ENCODE results near the gene ZNF136.

ZNF136 gene

DNA sequence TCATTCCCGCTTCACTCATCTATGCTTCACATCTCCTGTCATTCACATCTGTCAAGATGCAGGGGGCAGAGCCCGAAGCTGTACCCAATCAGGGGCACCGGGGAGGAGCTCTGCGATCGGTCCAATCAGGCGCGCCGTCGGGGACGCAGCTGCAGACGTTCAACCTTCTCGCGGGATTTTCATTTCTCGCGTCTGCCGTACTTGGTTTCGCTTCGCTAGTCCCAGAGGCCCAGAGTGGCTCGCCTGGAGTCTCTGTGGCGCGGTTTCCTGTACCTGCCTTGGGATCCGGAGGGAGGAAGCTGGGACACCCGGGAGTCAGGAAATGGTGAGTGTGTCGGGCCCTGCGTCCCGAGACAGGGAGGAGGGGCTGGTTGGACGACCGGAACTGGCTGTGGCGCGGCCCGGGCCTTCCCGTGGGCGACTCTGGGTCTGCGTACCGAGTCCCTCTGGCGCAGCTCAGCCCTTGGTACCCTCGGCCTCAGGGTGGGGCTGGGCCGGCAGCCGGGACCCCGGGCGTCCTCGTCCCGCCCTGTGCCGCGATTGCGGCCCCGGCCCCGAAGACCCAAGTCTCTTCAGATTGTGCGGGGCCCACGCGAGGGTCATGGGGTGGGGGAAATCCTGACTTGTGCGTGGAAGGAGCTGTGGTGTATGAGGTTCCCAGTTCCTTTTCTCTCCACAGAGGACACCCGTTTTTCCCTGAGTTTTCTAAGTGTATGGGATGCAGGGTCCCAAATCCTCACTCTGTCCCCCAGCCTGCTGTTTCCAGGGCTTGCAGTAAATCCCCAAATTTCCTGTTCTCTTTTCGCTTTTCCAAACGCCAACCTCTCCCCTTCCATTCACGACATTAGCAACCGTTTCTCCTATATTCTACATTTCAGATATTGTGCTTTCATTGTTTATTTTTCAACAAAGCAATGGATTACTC, at the start of gene ZNF136:
Gene ZNF136, plus strand, starts transcription at position 215 of the 925 bp plus-strand sequence. Its CDS starts 108 bp downstream, at position 323.
- Histone ChIP-seq H3K27ac (peak within 1 kb of the TSS; percentile 70), H3K79me2 (peaks cover 28% of the 10 kb centered on the region), H3K4me1 (peaks cover 5% of the 10 kb centered on the region), H2AFZ (peak within 1 kb of the TSS; percentile 81), H3K4me2 (ENCODE audit: low read length) (peak within 1 kb of the TSS; percentile 79), H3K9me3 (ENCODE audit: control insufficient read depth, low read length) (no peaks in the 10 kb centered on the region), H3K36me3 (ENCODE audit: control insufficient read depth, insufficient read depth, low read length) (no peaks in the 10 kb centered on the region), H3K9ac (peak within 1 kb of the TSS; percentile 99), H3K4me3 (ENCODE audit: low read depth, low read length) (peak within 1 kb of the TSS; percentile 90), H3K27me3 (ENCODE audit: control insufficient read depth, insufficient read depth, low read length) (no peaks in the 10 kb centered on the region)
- TF ChIP-seq, protein P1, sequence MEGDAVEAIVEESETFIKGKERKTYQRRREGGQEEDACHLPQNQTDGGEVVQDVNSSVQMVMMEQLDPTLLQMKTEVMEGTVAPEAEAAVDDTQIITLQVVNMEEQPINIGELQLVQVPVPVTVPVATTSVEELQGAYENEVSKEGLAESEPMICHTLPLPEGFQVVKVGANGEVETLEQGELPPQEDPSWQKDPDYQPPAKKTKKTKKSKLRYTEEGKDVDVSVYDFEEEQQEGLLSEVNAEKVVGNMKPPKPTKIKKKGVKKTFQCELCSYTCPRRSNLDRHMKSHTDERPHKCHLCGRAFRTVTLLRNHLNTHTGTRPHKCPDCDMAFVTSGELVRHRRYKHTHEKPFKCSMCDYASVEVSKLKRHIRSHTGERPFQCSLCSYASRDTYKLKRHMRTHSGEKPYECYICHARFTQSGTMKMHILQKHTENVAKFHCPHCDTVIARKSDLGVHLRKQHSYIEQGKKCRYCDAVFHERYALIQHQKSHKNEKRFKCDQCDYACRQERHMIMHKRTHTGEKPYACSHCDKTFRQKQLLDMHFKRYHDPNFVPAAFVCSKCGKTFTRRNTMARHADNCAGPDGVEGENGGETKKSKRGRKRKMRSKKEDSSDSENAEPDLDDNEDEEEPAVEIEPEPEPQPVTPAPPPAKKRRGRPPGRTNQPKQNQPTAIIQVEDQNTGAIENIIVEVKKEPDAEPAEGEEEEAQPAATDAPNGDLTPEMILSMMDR (IDR thresholded peaks at IDR 0.05) = no peak

DNA sequence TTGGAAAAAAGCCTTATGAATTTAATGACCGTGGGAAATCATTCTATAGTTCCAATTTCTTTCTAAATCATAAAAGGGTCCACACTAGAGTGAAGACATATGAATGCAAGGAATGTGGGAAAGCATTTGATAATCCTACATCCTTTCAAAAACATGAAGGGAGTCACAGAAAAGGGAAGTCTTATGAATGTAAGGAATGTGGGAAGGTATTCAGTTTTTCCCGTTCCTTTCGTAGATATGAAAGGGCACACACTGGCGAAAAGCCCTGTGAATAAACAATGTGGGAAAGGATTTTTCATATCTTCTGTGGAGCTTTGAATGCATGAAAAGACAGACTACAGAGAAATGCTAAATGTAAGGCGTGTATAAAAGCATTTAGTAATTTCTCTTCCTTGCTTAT, 49.8 kb upstream of the ZNF136 start:
- no peaks in the 10 kb centered on the region for H3K36me3 ChIP-seq (ENCODE audit: control insufficient read depth, insufficient read depth, low read length)
- H3K27ac ChIP-seq = no peak overlapping the region
- no peaks in the 10 kb centered on the region for H3K9me3 ChIP-seq (ENCODE audit: control insufficient read depth, low read length)

DNA sequence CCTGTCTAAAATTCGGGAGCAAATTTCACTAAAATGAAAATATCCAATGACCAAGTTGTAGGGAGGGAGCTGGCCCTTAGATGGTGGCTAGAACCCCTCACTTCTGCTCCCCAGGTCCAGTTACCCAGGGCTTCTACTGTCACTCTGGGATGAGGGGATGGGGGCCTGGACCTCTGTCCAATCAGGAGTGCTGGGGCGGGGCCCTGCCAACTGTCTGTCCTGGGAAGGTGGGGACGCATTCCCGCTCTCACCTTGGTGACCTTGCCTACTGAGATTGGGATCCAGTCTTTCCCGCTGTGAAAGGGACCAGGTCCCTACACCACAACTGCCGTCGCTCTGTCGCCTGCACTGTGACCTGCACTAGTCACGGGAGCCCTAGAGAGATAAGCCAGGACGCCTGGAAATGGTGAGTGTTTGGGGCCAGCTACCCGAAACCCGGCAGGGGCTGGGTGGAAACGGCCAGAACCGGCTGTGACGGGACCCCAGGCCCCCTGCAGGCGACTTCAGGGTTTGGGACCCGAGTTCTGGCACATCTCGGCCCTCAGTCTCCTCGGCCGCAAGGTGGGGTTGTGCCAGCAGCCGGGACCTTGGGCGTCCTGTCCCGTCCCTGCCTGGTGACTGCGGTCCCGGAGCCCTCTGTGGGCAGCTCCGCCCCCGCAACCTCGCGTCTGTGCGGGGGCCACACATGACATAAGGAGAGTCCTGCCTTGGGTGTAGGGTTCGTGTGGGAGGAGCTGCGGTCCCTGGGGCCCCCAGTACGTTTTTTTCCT, 45.5 kb upstream of the ZNF136 start:
- Histone ChIP-seq H3K9me3 (ENCODE audit: control insufficient read depth, low read length) (no peaks in the 10 kb centered on the region), H3K4me2 (ENCODE audit: low read length) (no peak overlapping the region), H3K9ac (no peak overlapping the region), H3K79me2 (no peaks in the 10 kb centered on the region), H3K27me3 (ENCODE audit: control insufficient read depth, insufficient read depth, low read length) (no peaks in the 10 kb centered on the region), H3K4me3 (ENCODE audit: low read depth, low read length) (no peak overlapping the region), H2AFZ (no peak overlapping the region), H3K27ac (no peak overlapping the region), H3K36me3 (ENCODE audit: control insufficient read depth, insufficient read depth, low read length) (no peaks in the 10 kb centered on the region), H3K4me1 (no peaks in the 10 kb centered on the region)
- TF ChIP-seq, protein P1 (IDR thresholded peaks at IDR 0.05) = no peak

More for the DNA sequence above, 49.8 kb upstream of the ZNF136 start:
- H3K4me1 ChIP-seq = no peaks in the 10 kb centered on the region
- H3K4me2 ChIP-seq (ENCODE audit: low read length) = no peak overlapping the region
- no peak overlapping the region for H2AFZ ChIP-seq
- no peaks in the 10 kb centered on the region for H3K79me2 ChIP-seq
- H3K9ac ChIP-seq = no peak overlapping the region
- TF ChIP-seq, protein P1 (IDR thresholded peaks at IDR 0.05) = no peak
- no peak overlapping the region for H3K4me3 ChIP-seq (ENCODE audit: low read depth, low read length)
- H3K27me3 ChIP-seq (ENCODE audit: control insufficient read depth, insufficient read depth, low read length) = no peaks in the 10 kb centered on the region

DNA sequence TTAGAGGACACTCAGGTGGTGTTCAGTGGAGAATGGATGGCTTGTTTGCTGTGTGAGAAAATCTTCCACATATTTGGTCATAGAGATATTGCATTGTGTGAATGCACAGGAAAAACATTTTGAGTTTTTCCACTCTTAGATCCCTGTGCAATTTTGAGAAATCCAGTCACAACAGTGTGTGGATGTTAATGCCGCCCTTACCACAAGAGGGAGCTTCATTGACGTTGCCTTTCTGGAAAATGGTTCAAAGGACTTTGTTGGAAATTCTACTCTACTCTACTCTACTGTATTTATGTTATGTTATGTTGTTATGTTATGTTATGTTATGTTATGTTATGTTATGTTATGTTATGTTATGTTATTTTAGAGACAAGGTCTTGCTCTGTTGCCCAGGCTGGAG, 36.2 kb upstream of the ZNF136 start:
- H3K79me2 ChIP-seq = no peaks in the 10 kb centered on the region
- H2AFZ ChIP-seq = no peak overlapping the region
- H3K27ac ChIP-seq = no peak overlapping the region
- H3K4me1 ChIP-seq = no peaks in the 10 kb centered on the region
- no peak overlapping the region for H3K4me2 ChIP-seq (ENCODE audit: low read length)
- H3K27me3 ChIP-seq (ENCODE audit: control insufficient read depth, insufficient read depth, low read length) = no peaks in the 10 kb centered on the region
- H3K9me3 ChIP-seq (ENCODE audit: control insufficient read depth, low read length) = no peaks in the 10 kb centered on the region
- TF ChIP-seq, protein P1 (IDR thresholded peaks at IDR 0.05) = peak; percentile 53
- no peak overlapping the region for H3K9ac ChIP-seq
- H3K4me3 ChIP-seq (ENCODE audit: low read depth, low read length) = no peak overlapping the region
- no peaks in the 10 kb centered on the region for H3K36me3 ChIP-seq (ENCODE audit: control insufficient read depth, insufficient read depth, low read length)
